Thymus (tissue), 11 donors: ENCODE results near the gene CLSTN2. TPM values are rescaled to one million over a fixed set of nuclear protein-coding genes. Genes with fewer than 3 reads are reported as not detected.

Experiments
- DNase-seq, 9 donors: peaks; one replicate each; pipeline ENCODE4 v3.0.0-alpha.2; 2013; ENCODE audit warnings: low spot score in 9 of 9, low read depth in 6 of 9, missing footprints in 1 of 9
- H3K27ac ChIP-seq, 2 donors: one replicate each; pipeline ENCODE4 v1.5.1; 2013; ENCODE audit warnings: control low read depth in 1 of 2, low read depth in 1 of 2, low read length in 1 of 2, mild to moderate bottlenecking in 1 of 2, moderate library complexity in 1 of 2
- H3K27me3 ChIP-seq, 2 donors: one replicate each; pipeline ENCODE4 v1.5.1; 2013; ENCODE audit warnings: low read length in 1 of 2; ENCODE audit not compliant: control insufficient read depth in 2 of 2, insufficient read depth in 1 of 2
- H3K36me3 ChIP-seq, 2 donors: one replicate each; pipeline ENCODE4 v1.5.1; 2013; ENCODE audit warnings: low read length in 1 of 2, mild to moderate bottlenecking in 1 of 2, moderate library complexity in 1 of 2; ENCODE audit not compliant: control insufficient read depth in 2 of 2, insufficient read depth in 2 of 2
- H3K4me1 ChIP-seq, 2 donors: one replicate each; pipeline ENCODE4 v1.5.1; 2013; ENCODE audit warnings: low read length in 2 of 2; ENCODE audit not compliant: control insufficient read depth in 2 of 2, insufficient read depth in 2 of 2
- H3K4me3 ChIP-seq, 2 donors: one replicate each; pipeline ENCODE4 v1.5.1; 2013; ENCODE audit warnings: low read length in 2 of 2, control low read depth in 1 of 2, mild to moderate bottlenecking in 1 of 2
- H3K9me3 ChIP-seq, 2 donors: one replicate each; pipeline ENCODE4 v1.5.1; 2013; ENCODE audit warnings: low read length in 1 of 2, mild to moderate bottlenecking in 1 of 2; ENCODE audit not compliant: control insufficient read depth in 2 of 2, insufficient read depth in 1 of 2
- WGBS: extraction: QIAGEN DNeasy Blood & Tissue Kit; methylation state at CpG from one replicate; pipeline ENCODE4 v1.1.7; 2013; 5-methylcytosine and 5-hydroxymethylcytosine counted together
- polyA plus RNA-seq: library from polyadenylated mRNA; stranded (reverse); fragments of 200-250 nt; gene quantifications from one replicate; pipeline ENCODE4 v1.2.3, GENCODE V29; 2013
- total RNA-seq: library from RNA; stranded (reverse); fragments of 120-200 nt; gene quantifications from one replicate; pipeline ENCODE4 v1.2.4, GENCODE V29; 2013
- donor health status: healthy.

Gene CLSTN2
- total and polyA plus RNA-seq, 2 donors: 0.25 to 0.61 TPM

GRCh38 chr3:140199743-140200142 is 264.8 kb downstream of the CLSTN2 start:
- Histone ChIP-seq H3K27ac (no peak overlapping the region), H3K4me1 (no peaks in the 10 kb centered on the region), H3K4me3 (no peak overlapping the region), H3K9me3 (no peaks in the 10 kb centered on the region), H3K27me3 (no peaks in the 10 kb centered on the region), H3K36me3 (no peaks in the 10 kb centered on the region)
- WGBS: 93% methylated on average over 2 of the region's 2 CpGs
- DNase-seq: no peak

- WGBS: 56% methylated on average over 4 of the region's 4 CpGs
- no peaks in the 10 kb centered on the region for H3K9me3 ChIP-seq
- no peaks in the 10 kb centered on the region for H3K36me3 ChIP-seq
- H3K27ac ChIP-seq: no peak overlapping the region
- H3K27me3 ChIP-seq: no peaks in the 10 kb centered on the region
- no peaks in the 10 kb centered on the region for H3K4me1 ChIP-seq
- no peak overlapping the region for H3K4me3 ChIP-seq
- no peak for DNase-seq
Observed at GRCh38 chr3:140203510-140203909, 268.5 kb downstream of the CLSTN2 start.

GRCh38 chr3:140204271-140204984 is 269.4 kb downstream of the CLSTN2 start:
- Histone ChIP-seq H3K36me3 (no peaks in the 10 kb centered on the region), H3K9me3 (no peaks in the 10 kb centered on the region), H3K27me3 (no peaks in the 10 kb centered on the region), H3K4me3 (no peak overlapping the region), H3K27ac (no peak overlapping the region), H3K4me1 (no peaks in the 10 kb centered on the region)
- WGBS: 44% methylated on average over 5 of the region's 5 CpGs
- no peak for DNase-seq

GRCh38 chr3:140205598-140205997 is 270.6 kb downstream of the CLSTN2 start:
- Histone ChIP-seq H3K9me3 (no peaks in the 10 kb centered on the region), H3K4me3 (no peak overlapping the region), H3K27ac (no peak overlapping the region), H3K36me3 (no peaks in the 10 kb centered on the region), H3K27me3 (no peaks in the 10 kb centered on the region), H3K4me1 (no peaks in the 10 kb centered on the region)
- 83% methylated on average over 4 of the region's 4 CpGs for WGBS
- DNase-seq: no peak

GRCh38 chr3:140206196-140207040 is 271.4 kb downstream of the CLSTN2 start:
- H3K27me3 ChIP-seq: no peaks in the 10 kb centered on the region
- WGBS: 55% methylated on average over 4 of the region's 4 CpGs
- H3K36me3 ChIP-seq: no peaks in the 10 kb centered on the region
- DNase-seq: no peak
- H3K4me1 ChIP-seq: no peaks in the 10 kb centered on the region
- no peaks in the 10 kb centered on the region for H3K9me3 ChIP-seq
- no peak overlapping the region for H3K4me3 ChIP-seq
- no peak overlapping the region for H3K27ac ChIP-seq

- no peak for DNase-seq
- WGBS: 86% methylated on average over 2 of the region's 2 CpGs
- Histone ChIP-seq H3K36me3 (no peaks in the 10 kb centered on the region), H3K4me3 (no peak overlapping the region), H3K9me3 (no peaks in the 10 kb centered on the region), H3K4me1 (no peaks in the 10 kb centered on the region), H3K27ac (no peak overlapping the region), H3K27me3 (no peaks in the 10 kb centered on the region)
Observed at GRCh38 chr3:140207541-140207940, 272.6 kb downstream of the CLSTN2 start.

- 64% methylated on average over 6 of the region's 6 CpGs for WGBS
- no peak for DNase-seq
- H3K9me3 ChIP-seq: no peaks in the 10 kb centered on the region
- H3K4me3 ChIP-seq: no peak overlapping the region
- no peaks in the 10 kb centered on the region for H3K4me1 ChIP-seq
- H3K36me3 ChIP-seq: no peaks in the 10 kb centered on the region
- H3K27me3 ChIP-seq: no peaks in the 10 kb centered on the region
- H3K27ac ChIP-seq: no peak overlapping the region
Observed at GRCh38 chr3:140216249-140216648, 281.3 kb downstream of the CLSTN2 start.

- Histone ChIP-seq H3K27ac (no peak overlapping the region), H3K9me3 (no peaks in the 10 kb centered on the region), H3K4me1 (no peaks in the 10 kb centered on the region), H3K4me3 (no peak overlapping the region), H3K27me3 (no peaks in the 10 kb centered on the region), H3K36me3 (no peaks in the 10 kb centered on the region)
- no peak for DNase-seq
- 84% methylated on average over 11 of the region's 11 CpGs for WGBS
Observed at GRCh38 chr3:140219291-140219690, 284.3 kb downstream of the CLSTN2 start.

GRCh38 chr3:140219923-140220452 is 285.0 kb downstream of the CLSTN2 start:
- H3K4me3 ChIP-seq: no peak overlapping the region
- H3K4me1 ChIP-seq: no peaks in the 10 kb centered on the region
- no peaks in the 10 kb centered on the region for H3K9me3 ChIP-seq
- 88% methylated on average over 2 of the region's 2 CpGs for whole genome bisulfite sequencing
- no peaks in the 10 kb centered on the region for H3K36me3 ChIP-seq
- DNase-seq: no peak
- no peak overlapping the region for H3K27ac ChIP-seq
- H3K27me3 ChIP-seq: no peaks in the 10 kb centered on the region
